ENCODE data around the gene MTERF4. TPM values are rescaled to one million over a fixed set of nuclear protein-coding genes. Genes with fewer than 3 reads are reported as not detected.

The MTERF4 gene
- total and polyA plus RNA-seq, 2 of the 13 experiments (the other 11 are each of a cell fraction or from before 2014, with no cell fraction given): 50.5 to 59.8 TPM

DNA sequence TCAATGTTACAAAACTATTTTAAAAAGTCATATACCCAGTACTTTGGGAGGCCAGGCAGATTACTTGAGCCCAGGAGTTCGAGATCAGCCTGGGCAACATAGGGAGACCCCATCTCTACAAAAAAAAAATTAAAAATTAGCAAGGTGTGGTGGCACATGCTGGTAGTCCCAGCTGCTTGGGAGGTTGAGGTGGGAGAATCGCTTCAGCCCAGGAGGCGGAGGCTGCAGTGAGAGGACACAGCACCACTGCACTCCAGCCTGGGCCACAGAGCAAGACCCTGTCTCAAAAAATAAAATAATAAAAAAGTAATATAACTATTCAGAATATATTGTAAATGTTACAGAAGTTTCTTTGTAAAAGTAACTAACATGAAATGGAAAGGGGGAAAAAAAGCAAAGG is 45.2 kb upstream of the MTERF4 start:
- 98% methylated on average over 3 of the region's 3 CpGs for WGBS (ENCODE audit: low lambda C conversion rate)
- CTCF ChIA-PET (ENCODE audit: low intra/inter-chr PET ratio, low total read pairs): no interaction called here
- Histone ChIP-seq H4K20me1 (ENCODE audit: insufficient read depth, low read length) (no peaks in the 10 kb centered on the region), H3K27me3 (ENCODE audit: control insufficient read depth in 1 of 2, insufficient read depth in 2 of 2, low read length in 2 of 2) (no peaks in the 10 kb centered on the region; a peak in 1 of 5 replicates), H3K4me2 (ENCODE audit: low read depth, low read length) (no peak overlapping the region), H3K9ac (ENCODE audit: insufficient read depth, low read depth, low read length) (no peak overlapping the region), H2AFZ (ENCODE audit: low read length) (no peak overlapping the region), H3K9me3 (ENCODE audit: low read length) (no peaks in the 10 kb centered on the region), H3K36me3 (replicated peaks in 1 of 2; ENCODE audit: control insufficient read depth in 1 of 2, insufficient read depth in 2 of 2, low read length in 2 of 2) (no peaks in the 10 kb centered on the region), H3K4me1 (ENCODE audit: insufficient read depth, low read length) (peaks cover 33% of the 10 kb centered on the region), H3K4me3 (replicated peaks in 1 of 3; ENCODE audit: insufficient read depth in 1 of 3, low read depth in 2 of 3, low read length in 3 of 3) (no peak overlapping the region), H3K79me2 (ENCODE audit: insufficient read depth, low read length) (peaks cover 23% of the 10 kb centered on the region), H3K27ac (ENCODE audit: extremely low read length, insufficient read depth, low read length) (no peak overlapping the region)
- no peak for DNase-seq (ENCODE audit: low spot score)
- in situ Hi-C loops (cut with HindIII; ENCODE audit: extremely low pct_ligation_motif_present, low pct_unique_long_range_greater_than_20kb): no loop called here
- no peak for FAIRE-seq
- no TSS peak for BruUV-seq (replicated peaks)
- no peak for ATAC-seq
- TF ChIP-seq ISX (CRISPR knock-in tag; conservative IDR thresholded peaks at IDR 0.05) (no peak), ZNF362 (CRISPR knock-in tag; IDR thresholded peaks at IDR 0.05; ENCODE audit: borderline replicate concordance) (no peak), HMG20A (CRISPR knock-in tag; IDR thresholded peaks at IDR 0.05; ENCODE audit: borderline replicate concordance) (no peak), RNF2 (conservative IDR thresholded peaks at IDR 0.05; ENCODE audit: low read depth) (no peak), ZNF678 (CRISPR knock-in tag; IDR thresholded peaks at IDR 0.05) (no peak), POLR2AphosphoS5 (IDR thresholded peaks at IDR 0.05; ENCODE audit: low read depth, low read length) (no peak), ZNF253 (CRISPR knock-in tag; IDR thresholded peaks at IDR 0.05; ENCODE audit: borderline replicate concordance) (no peak)
- POLR2A ChIA-PET: no interaction called here
- intact Hi-C loops (cut with micrococcal nuclease; ENCODE audit: unreplicated experiment): no loop called here

DNA sequence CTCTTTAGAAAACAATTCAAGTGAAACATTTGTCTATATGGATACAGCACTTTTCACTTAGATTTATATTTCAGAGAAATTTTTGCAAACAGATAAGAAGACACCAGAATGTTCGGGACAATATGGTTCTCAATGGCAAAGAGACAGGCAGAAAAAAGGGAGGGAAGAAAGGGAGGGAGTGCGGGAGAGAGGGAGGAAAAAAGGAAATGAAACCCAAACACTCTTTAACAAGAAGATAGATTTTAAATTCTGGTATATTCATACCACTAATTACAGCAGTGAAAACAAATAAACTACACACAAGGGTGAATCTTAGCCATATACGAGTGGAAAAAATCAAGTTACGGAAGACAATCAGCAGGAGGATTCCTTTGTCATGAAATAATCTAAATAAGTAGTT is 44.2 kb upstream of the MTERF4 start:
- Histone ChIP-seq H3K9me3 (ENCODE audit: low read length) (no peaks in the 10 kb centered on the region), H3K4me3 (replicated peaks in 1 of 3; ENCODE audit: insufficient read depth in 1 of 3, low read depth in 2 of 3, low read length in 3 of 3) (no peak overlapping the region), H3K79me2 (ENCODE audit: insufficient read depth, low read length) (peaks cover 18% of the 10 kb centered on the region), H3K9ac (ENCODE audit: insufficient read depth, low read depth, low read length) (no peak overlapping the region), H3K27me3 (ENCODE audit: control insufficient read depth in 1 of 2, insufficient read depth in 2 of 2, low read length in 2 of 2) (no peaks in the 10 kb centered on the region; a peak in 1 of 5 replicates), H3K27ac (ENCODE audit: extremely low read length, insufficient read depth, low read length) (no peak overlapping the region), H3K4me2 (ENCODE audit: low read depth, low read length) (no peak overlapping the region), H2AFZ (ENCODE audit: low read length) (no peak overlapping the region), H4K20me1 (ENCODE audit: insufficient read depth, low read length) (no peaks in the 10 kb centered on the region), H3K36me3 (replicated peaks in 1 of 2; ENCODE audit: control insufficient read depth in 1 of 2, insufficient read depth in 2 of 2, low read length in 2 of 2) (no peaks in the 10 kb centered on the region), H3K4me1 (ENCODE audit: insufficient read depth, low read length) (peaks cover 28% of the 10 kb centered on the region)
- ChIA-PET CTCF (ENCODE audit: low intra/inter-chr PET ratio, low total read pairs) (no interaction called here), POLR2A (no interaction called here)
- ATAC-seq: no peak
- in situ Hi-C loops (cut with HindIII; ENCODE audit: extremely low pct_ligation_motif_present, low pct_unique_long_range_greater_than_20kb): no loop called here
- 96% methylated on average over 4 of the region's 4 CpGs for WGBS (ENCODE audit: low lambda C conversion rate)
- intact Hi-C loops (cut with micrococcal nuclease; ENCODE audit: unreplicated experiment): no loop called here
- BruUV-seq (replicated peaks): no TSS peak
- DNase-seq (ENCODE audit: low spot score): no peak
- no peak for FAIRE-seq
- TF ChIP-seq ZMYM2 (CRISPR knock-in tag; IDR thresholded peaks at IDR 0.05) (no peak), TBX2 (CRISPR knock-in tag; IDR thresholded peaks at IDR 0.05; ENCODE audit: borderline replicate concordance) (no peak), CREB1 (IDR thresholded peaks at IDR 0.05) (no peak), CREB1 (CRISPR knock-in tag; IDR thresholded peaks at IDR 0.05) (no peak), HNRNPLL (IDR thresholded peaks at IDR 0.05; ENCODE audit: low read depth, low read length, poor library complexity, severe bottlenecking) (no peak), ZNF263 (CRISPR knock-in tag; IDR thresholded peaks at IDR 0.05) (no peak), CHD2 (IDR thresholded peaks at IDR 0.05; ENCODE audit: low read depth, low read length) (no peak), SP140L (CRISPR knock-in tag; IDR thresholded peaks at IDR 0.05; ENCODE audit: borderline replicate concordance) (no peak), NFE2L1 (CRISPR knock-in tag; IDR thresholded peaks at IDR 0.05; ENCODE audit: borderline replicate concordance) (no peak), ZFP36 (IDR thresholded peaks at IDR 0.05; ENCODE audit: borderline replicate concordance, low read depth, low read length, partially characterized antibody) (no peak), NFRKB (IDR thresholded peaks at IDR 0.05) (no peak), JUNB (CRISPR knock-in tag; IDR thresholded peaks at IDR 0.05; ENCODE audit: borderline replicate concordance) (no peak)
- TF ChIP-seq, protein P1, sequence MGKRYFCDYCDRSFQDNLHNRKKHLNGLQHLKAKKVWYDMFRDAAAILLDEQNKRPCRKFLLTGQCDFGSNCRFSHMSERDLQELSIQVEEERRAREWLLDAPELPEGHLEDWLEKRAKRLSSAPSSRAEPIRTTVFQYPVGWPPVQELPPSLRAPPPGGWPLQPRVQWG (CRISPR knock-in tag; IDR thresholded peaks at IDR 0.05; ENCODE audit: borderline replicate concordance, low read depth): no peak
